ENCODE results near the gene PET100. TPM values are rescaled to one million over a fixed set of nuclear protein-coding genes. Genes with fewer than 3 reads are reported as not detected.

PET100 gene
- total and polyA plus RNA-seq, 2 experiments from 2014 or later: 29.4 to 296 TPM

- TF ChIP-seq EZH2phosphoT487 (IDR thresholded peaks at IDR 0.05; ENCODE audit: low read depth, severe bottlenecking, unreplicated experiment) (no peak), CTCF (IDR thresholded peaks at IDR 0.05; ENCODE audit: poor library complexity) (no peak), EZH2 (IDR thresholded peaks at IDR 0.05; ENCODE audit: borderline replicate concordance) (no peak)
- WGBS (ENCODE audit: low lambda C conversion rate, missing lambda C conversion rate): 56% methylated on average over 14 of the region's 14 CpGs
Measured at GRCh38 chr19:7657131-7657751, 27.6 kb downstream of the PET100 start.

GRCh38 chr19:7658219-7658686, 28.7 kb downstream of the PET100 start:
- WGBS (ENCODE audit: low lambda C conversion rate, missing lambda C conversion rate): 58% methylated on average over 9 of the region's 9 CpGs
- TF ChIP-seq EZH2 (IDR thresholded peaks at IDR 0.05; ENCODE audit: borderline replicate concordance) (no peak), EZH2phosphoT487 (IDR thresholded peaks at IDR 0.05; ENCODE audit: low read depth, severe bottlenecking, unreplicated experiment) (no peak), CTCF (IDR thresholded peaks at IDR 0.05; ENCODE audit: poor library complexity) (no peak)

More at GRCh38 chr19:7657131-7657751, 27.6 kb downstream of the PET100 start:
- H3K27ac ChIP-seq: no peak overlapping the region
- no peak overlapping the region for H3K4me2 ChIP-seq
- H3K9me2 ChIP-seq (replicated peaks; ENCODE audit: insufficient read depth): no peaks in the 10 kb centered on the region
- H4K20me1 ChIP-seq (ENCODE audit: insufficient read depth, poor library complexity, severe bottlenecking): no peaks in the 10 kb centered on the region
- H3K79me2 ChIP-seq: no peaks in the 10 kb centered on the region
- H3K9me3 ChIP-seq (ENCODE audit: low read depth): no peaks in the 10 kb centered on the region
- no peak overlapping the region for H2AFZ ChIP-seq
- no peaks in the 10 kb centered on the region for H3K27me3 ChIP-seq
- no peak for DNase-seq (ENCODE audit: low spot score)
- no peaks in the 10 kb centered on the region for H3K4me1 ChIP-seq (ENCODE audit: insufficient read depth)
- H3K36me3 ChIP-seq (replicated peaks; ENCODE audit: insufficient read depth, low read depth): no peaks in the 10 kb centered on the region
- H3K4me3 ChIP-seq: no peak overlapping the region

GRCh38 chr19:7661744-7662538, 32.3 kb downstream of the PET100 start:
- no peak overlapping the region for H3K4me3 ChIP-seq
- H3K27ac ChIP-seq: no peak overlapping the region
- no peak overlapping the region for H2AFZ ChIP-seq
- no peaks in the 10 kb centered on the region for H3K4me1 ChIP-seq (ENCODE audit: insufficient read depth)
- H3K79me2 ChIP-seq: no peaks in the 10 kb centered on the region
- H3K27me3 ChIP-seq: no peaks in the 10 kb centered on the region
- no peaks in the 10 kb centered on the region for H3K36me3 ChIP-seq (replicated peaks; ENCODE audit: insufficient read depth, low read depth)
- 76% methylated on average over 8 of the region's 8 CpGs for whole genome bisulfite sequencing (ENCODE audit: low lambda C conversion rate, missing lambda C conversion rate)
- H3K9me3 ChIP-seq (ENCODE audit: low read depth): no peaks in the 10 kb centered on the region
- TF ChIP-seq EZH2phosphoT487 (IDR thresholded peaks at IDR 0.05; ENCODE audit: low read depth, severe bottlenecking, unreplicated experiment) (no peak), EZH2 (IDR thresholded peaks at IDR 0.05; ENCODE audit: borderline replicate concordance) (no peak), CTCF (IDR thresholded peaks at IDR 0.05; ENCODE audit: poor library complexity) (no peak)
- no peaks in the 10 kb centered on the region for H3K9me2 ChIP-seq (replicated peaks; ENCODE audit: insufficient read depth)
- no peak for DNase-seq (ENCODE audit: low spot score)
- H4K20me1 ChIP-seq (ENCODE audit: insufficient read depth, poor library complexity, severe bottlenecking): no peaks in the 10 kb centered on the region
- H3K4me2 ChIP-seq: no peak overlapping the region

More at GRCh38 chr19:7658219-7658686, 28.7 kb downstream of the PET100 start:
- H3K4me1 ChIP-seq (ENCODE audit: insufficient read depth): no peaks in the 10 kb centered on the region
- no peaks in the 10 kb centered on the region for H3K36me3 ChIP-seq (replicated peaks; ENCODE audit: insufficient read depth, low read depth)
- no peaks in the 10 kb centered on the region for H3K9me3 ChIP-seq (ENCODE audit: low read depth)
- no peak overlapping the region for H2AFZ ChIP-seq
- no peaks in the 10 kb centered on the region for H3K27me3 ChIP-seq
- H3K4me3 ChIP-seq: no peak overlapping the region
- DNase-seq (ENCODE audit: low spot score): no peak
- H3K9me2 ChIP-seq (replicated peaks; ENCODE audit: insufficient read depth): no peaks in the 10 kb centered on the region
- no peak overlapping the region for H3K27ac ChIP-seq
- no peaks in the 10 kb centered on the region for H3K79me2 ChIP-seq
- H3K4me2 ChIP-seq: no peak overlapping the region
- no peaks in the 10 kb centered on the region for H4K20me1 ChIP-seq (ENCODE audit: insufficient read depth, poor library complexity, severe bottlenecking)
